ENCODE measurements around the gene ABCC4. TPM values are rescaled to one million over a fixed set of nuclear protein-coding genes. Genes with fewer than 3 reads are reported as not detected.

ABCC4 gene
- total RNA-seq, 1 donor: 21.4 TPM

- DNase-seq (ENCODE audit: low read depth): peak; percentile 31
- no peak for TF ChIP-seq CTCF (IDR thresholded peaks at IDR 0.05; ENCODE audit: insufficient read depth, low read length)
- no peak overlapping the region for H3K4me3 ChIP-seq (ENCODE audit: low read depth, low read length)
Observed at GRCh38 chr13:95100525-95101433, 200.5 kb downstream of the ABCC4 start.

GRCh38 chr13:95099541-95099940, 201.7 kb downstream of the ABCC4 start:
- no peak for TF ChIP-seq CTCF (IDR thresholded peaks at IDR 0.05; ENCODE audit: insufficient read depth, low read length)
- DNase-seq (ENCODE audit: low read depth): peak; percentile 37

GRCh38 chr13:95098916-95099315, 202.3 kb downstream of the ABCC4 start:
- H3K4me3 ChIP-seq (ENCODE audit: low read depth, low read length): no peak overlapping the region
- TF ChIP-seq CTCF (IDR thresholded peaks at IDR 0.05; ENCODE audit: insufficient read depth, low read length): no peak
- no peak for DNase-seq (ENCODE audit: low read depth)

More at GRCh38 chr13:95099541-95099940, 201.7 kb downstream of the ABCC4 start:
- H3K4me3 ChIP-seq (ENCODE audit: low read depth, low read length): no peak overlapping the region

GRCh38 chr13:95091755-95092154, 209.5 kb downstream of the ABCC4 start:
- no peak for DNase-seq (ENCODE audit: low read depth)
- H3K4me3 ChIP-seq (ENCODE audit: low read depth, low read length): no peak overlapping the region
- no peak for TF ChIP-seq CTCF (IDR thresholded peaks at IDR 0.05; ENCODE audit: insufficient read depth, low read length)

- no peak for TF ChIP-seq CTCF (IDR thresholded peaks at IDR 0.05; ENCODE audit: insufficient read depth, low read length)
- no peak overlapping the region for H3K4me3 ChIP-seq (ENCODE audit: low read depth, low read length)
- DNase-seq (ENCODE audit: low read depth): peak; percentile 50
Observed at GRCh38 chr13:95087746-95088305, 213.4 kb downstream of the ABCC4 start.

GRCh38 chr13:95086761-95087160, 214.5 kb downstream of the ABCC4 start:
- no peak for DNase-seq (ENCODE audit: low read depth)
- no peak overlapping the region for H3K4me3 ChIP-seq (ENCODE audit: low read depth, low read length)
- no peak for TF ChIP-seq CTCF (IDR thresholded peaks at IDR 0.05; ENCODE audit: insufficient read depth, low read length)

Measured in fibroblast of the aortic adventitia (primary cell).